ENCODE measurements around the gene NCKAP5. TPM values are rescaled to one million over a fixed set of nuclear protein-coding genes. Genes with fewer than 3 reads are reported as not detected.

NCKAP5 gene
- total and polyA plus RNA-seq, 4 donors = 0.57 to 2.8 (median 2.4) TPM

DNA sequence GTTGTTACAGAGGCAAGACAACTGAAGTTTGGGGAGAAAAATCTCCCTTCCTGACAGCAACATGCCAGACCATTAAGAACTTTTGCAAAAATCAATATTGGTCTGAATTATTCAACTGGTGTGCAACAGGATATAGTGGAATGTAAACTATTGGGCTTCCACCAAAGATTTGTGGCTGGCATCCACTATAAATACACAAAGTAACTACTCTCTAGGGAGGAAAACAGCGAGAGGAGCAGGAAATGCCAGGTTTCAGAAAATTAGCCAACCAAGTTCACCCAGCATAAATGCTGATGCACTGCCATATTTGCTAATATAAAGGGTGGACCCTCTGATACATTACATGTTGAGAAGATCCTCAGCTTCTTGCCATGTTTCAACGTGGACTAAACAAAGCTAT lies 630.6 kb downstream of the NCKAP5 start:
- Histone ChIP-seq H3K27me3 (ENCODE audit: control insufficient read depth in 4 of 4, insufficient read depth in 4 of 4, low read length in 3 of 4) (no peaks in the 10 kb centered on the region), H3K36me3 (ENCODE audit: control insufficient read depth in 4 of 4, insufficient read depth in 3 of 4, low read depth in 1 of 4, low read length in 3 of 4) (no peaks in the 10 kb centered on the region), H3K9me3 (ENCODE audit: control insufficient read depth in 4 of 4, low read length in 3 of 4) (no peaks in the 10 kb centered on the region), H3K27ac (ENCODE audit: low read depth in 1 of 2, low read length in 2 of 2) (no peak overlapping the region), H3K4me1 (ENCODE audit: control insufficient read depth in 4 of 4, insufficient read depth in 4 of 4, low read length in 3 of 4) (no peaks in the 10 kb centered on the region), H3K4me3 (ENCODE audit: low read depth in 1 of 3, low read length in 3 of 3) (no peak overlapping the region), H3K9ac (ENCODE audit: low read depth in 1 of 2, low read length in 2 of 2) (no peak overlapping the region)
- TF ChIP-seq SP1 (IDR thresholded peaks at IDR 0.05) = no peak
- no peak for TF ChIP-seq RXRA (IDR thresholded peaks at IDR 0.05)
- TF ChIP-seq, protein P1, sequence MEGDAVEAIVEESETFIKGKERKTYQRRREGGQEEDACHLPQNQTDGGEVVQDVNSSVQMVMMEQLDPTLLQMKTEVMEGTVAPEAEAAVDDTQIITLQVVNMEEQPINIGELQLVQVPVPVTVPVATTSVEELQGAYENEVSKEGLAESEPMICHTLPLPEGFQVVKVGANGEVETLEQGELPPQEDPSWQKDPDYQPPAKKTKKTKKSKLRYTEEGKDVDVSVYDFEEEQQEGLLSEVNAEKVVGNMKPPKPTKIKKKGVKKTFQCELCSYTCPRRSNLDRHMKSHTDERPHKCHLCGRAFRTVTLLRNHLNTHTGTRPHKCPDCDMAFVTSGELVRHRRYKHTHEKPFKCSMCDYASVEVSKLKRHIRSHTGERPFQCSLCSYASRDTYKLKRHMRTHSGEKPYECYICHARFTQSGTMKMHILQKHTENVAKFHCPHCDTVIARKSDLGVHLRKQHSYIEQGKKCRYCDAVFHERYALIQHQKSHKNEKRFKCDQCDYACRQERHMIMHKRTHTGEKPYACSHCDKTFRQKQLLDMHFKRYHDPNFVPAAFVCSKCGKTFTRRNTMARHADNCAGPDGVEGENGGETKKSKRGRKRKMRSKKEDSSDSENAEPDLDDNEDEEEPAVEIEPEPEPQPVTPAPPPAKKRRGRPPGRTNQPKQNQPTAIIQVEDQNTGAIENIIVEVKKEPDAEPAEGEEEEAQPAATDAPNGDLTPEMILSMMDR (IDR thresholded peaks at IDR 0.05; ENCODE audit: low read depth, low read length, missing input control) = no peak
- TF ChIP-seq RAD21 (IDR thresholded peaks at IDR 0.05) = no peak
- TF ChIP-seq HNF4G (IDR thresholded peaks at IDR 0.05) = no peak
- no peak for TF ChIP-seq EGR1 (IDR thresholded peaks at IDR 0.05; ENCODE audit: low read depth in 2 of 2)
- TF ChIP-seq, protein P2, sequence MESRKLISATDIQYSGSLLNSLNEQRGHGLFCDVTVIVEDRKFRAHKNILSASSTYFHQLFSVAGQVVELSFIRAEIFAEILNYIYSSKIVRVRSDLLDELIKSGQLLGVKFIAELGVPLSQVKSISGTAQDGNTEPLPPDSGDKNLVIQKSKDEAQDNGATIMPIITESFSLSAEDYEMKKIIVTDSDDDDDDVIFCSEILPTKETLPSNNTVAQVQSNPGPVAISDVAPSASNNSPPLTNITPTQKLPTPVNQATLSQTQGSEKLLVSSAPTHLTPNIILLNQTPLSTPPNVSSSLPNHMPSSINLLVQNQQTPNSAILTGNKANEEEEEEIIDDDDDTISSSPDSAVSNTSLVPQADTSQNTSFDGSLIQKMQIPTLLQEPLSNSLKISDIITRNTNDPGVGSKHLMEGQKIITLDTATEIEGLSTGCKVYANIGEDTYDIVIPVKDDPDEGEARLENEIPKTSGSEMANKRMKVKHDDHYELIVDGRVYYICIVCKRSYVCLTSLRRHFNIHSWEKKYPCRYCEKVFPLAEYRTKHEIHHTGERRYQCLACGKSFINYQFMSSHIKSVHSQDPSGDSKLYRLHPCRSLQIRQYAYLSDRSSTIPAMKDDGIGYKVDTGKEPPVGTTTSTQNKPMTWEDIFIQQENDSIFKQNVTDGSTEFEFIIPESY (IDR thresholded peaks at IDR 0.05) = no peak
- TF ChIP-seq, protein P3, sequence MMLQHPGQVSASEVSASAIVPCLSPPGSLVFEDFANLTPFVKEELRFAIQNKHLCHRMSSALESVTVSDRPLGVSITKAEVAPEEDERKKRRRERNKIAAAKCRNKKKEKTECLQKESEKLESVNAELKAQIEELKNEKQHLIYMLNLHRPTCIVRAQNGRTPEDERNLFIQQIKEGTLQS (IDR thresholded peaks at IDR 0.05) = no peak
- no peak for TF ChIP-seq FOXA2 (IDR thresholded peaks at IDR 0.05)
- TF ChIP-seq HNF4A (conservative IDR thresholded peaks at IDR 0.05) = no peak
- no peak for TF ChIP-seq GABPA (IDR thresholded peaks at IDR 0.05 in 1 of 2, conservative IDR thresholded peaks at IDR 0.05 in 1 of 2)
- TF ChIP-seq TAF1 (conservative IDR thresholded peaks at IDR 0.05) = no peak
- TF ChIP-seq JUND (IDR thresholded peaks at IDR 0.05) = no peak
- TF ChIP-seq, protein P4, sequence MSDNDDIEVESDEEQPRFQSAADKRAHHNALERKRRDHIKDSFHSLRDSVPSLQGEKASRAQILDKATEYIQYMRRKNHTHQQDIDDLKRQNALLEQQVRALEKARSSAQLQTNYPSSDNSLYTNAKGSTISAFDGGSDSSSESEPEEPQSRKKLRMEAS (IDR thresholded peaks at IDR 0.05) = no peak
- TF ChIP-seq NR2F2 (IDR thresholded peaks at IDR 0.05) = no peak
- no peak for TF ChIP-seq YY1 (IDR thresholded peaks at IDR 0.05)
- TF ChIP-seq, protein P5, sequence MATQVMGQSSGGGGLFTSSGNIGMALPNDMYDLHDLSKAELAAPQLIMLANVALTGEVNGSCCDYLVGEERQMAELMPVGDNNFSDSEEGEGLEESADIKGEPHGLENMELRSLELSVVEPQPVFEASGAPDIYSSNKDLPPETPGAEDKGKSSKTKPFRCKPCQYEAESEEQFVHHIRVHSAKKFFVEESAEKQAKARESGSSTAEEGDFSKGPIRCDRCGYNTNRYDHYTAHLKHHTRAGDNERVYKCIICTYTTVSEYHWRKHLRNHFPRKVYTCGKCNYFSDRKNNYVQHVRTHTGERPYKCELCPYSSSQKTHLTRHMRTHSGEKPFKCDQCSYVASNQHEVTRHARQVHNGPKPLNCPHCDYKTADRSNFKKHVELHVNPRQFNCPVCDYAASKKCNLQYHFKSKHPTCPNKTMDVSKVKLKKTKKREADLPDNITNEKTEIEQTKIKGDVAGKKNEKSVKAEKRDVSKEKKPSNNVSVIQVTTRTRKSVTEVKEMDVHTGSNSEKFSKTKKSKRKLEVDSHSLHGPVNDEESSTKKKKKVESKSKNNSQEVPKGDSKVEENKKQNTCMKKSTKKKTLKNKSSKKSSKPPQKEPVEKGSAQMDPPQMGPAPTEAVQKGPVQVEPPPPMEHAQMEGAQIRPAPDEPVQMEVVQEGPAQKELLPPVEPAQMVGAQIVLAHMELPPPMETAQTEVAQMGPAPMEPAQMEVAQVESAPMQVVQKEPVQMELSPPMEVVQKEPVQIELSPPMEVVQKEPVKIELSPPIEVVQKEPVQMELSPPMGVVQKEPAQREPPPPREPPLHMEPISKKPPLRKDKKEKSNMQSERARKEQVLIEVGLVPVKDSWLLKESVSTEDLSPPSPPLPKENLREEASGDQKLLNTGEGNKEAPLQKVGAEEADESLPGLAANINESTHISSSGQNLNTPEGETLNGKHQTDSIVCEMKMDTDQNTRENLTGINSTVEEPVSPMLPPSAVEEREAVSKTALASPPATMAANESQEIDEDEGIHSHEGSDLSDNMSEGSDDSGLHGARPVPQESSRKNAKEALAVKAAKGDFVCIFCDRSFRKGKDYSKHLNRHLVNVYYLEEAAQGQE (IDR thresholded peaks at IDR 0.05) = no peak
- DNase-seq (ENCODE audit: low spot score) = no peak
- 51% methylated on average over 2 of the region's 2 CpGs for WGBS

DNA sequence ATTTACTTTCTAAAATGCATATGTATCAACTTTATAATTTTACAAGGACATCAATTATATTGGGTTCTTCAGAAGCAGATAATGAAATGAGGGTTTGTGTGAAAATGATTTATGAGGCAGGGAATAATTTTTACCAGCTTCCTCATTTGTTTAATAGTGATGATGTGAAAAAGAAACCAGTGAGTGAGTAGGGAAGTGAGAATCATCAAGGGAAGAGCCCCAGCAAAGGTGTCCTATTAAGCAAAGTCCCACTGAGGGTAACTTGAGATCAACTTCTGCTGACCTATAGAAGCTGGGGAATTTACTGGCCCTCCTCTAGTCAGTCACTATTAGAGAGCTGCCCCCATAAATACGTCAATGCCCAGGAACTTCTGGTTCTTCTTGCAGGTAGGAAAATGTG lies 631.5 kb downstream of the NCKAP5 start:
- H3K4me1 ChIP-seq (ENCODE audit: control insufficient read depth in 4 of 4, insufficient read depth in 4 of 4, low read length in 3 of 4) = no peaks in the 10 kb centered on the region
- H3K9me3 ChIP-seq (ENCODE audit: control insufficient read depth in 4 of 4, low read length in 3 of 4) = no peaks in the 10 kb centered on the region

More for the DNA sequence above, 631.5 kb downstream of the NCKAP5 start:
- Histone ChIP-seq H3K4me3 (ENCODE audit: low read depth in 1 of 3, low read length in 3 of 3) (no peak overlapping the region), H3K9ac (ENCODE audit: low read depth in 1 of 2, low read length in 2 of 2) (no peak overlapping the region), H3K36me3 (ENCODE audit: control insufficient read depth in 4 of 4, insufficient read depth in 3 of 4, low read depth in 1 of 4, low read length in 3 of 4) (no peaks in the 10 kb centered on the region), H3K27me3 (ENCODE audit: control insufficient read depth in 4 of 4, insufficient read depth in 4 of 4, low read length in 3 of 4) (no peaks in the 10 kb centered on the region), H3K27ac (ENCODE audit: low read depth in 1 of 2, low read length in 2 of 2) (no peak overlapping the region)
- TF ChIP-seq FOXA1 (IDR thresholded peaks at IDR 0.05) = no peak
- DNase-seq (ENCODE audit: low spot score) = no peak
- WGBS = 91% methylated on average over 1 of the region's 1 CpG
